ENCODE measurements around the gene PLVAP.

DNA sequence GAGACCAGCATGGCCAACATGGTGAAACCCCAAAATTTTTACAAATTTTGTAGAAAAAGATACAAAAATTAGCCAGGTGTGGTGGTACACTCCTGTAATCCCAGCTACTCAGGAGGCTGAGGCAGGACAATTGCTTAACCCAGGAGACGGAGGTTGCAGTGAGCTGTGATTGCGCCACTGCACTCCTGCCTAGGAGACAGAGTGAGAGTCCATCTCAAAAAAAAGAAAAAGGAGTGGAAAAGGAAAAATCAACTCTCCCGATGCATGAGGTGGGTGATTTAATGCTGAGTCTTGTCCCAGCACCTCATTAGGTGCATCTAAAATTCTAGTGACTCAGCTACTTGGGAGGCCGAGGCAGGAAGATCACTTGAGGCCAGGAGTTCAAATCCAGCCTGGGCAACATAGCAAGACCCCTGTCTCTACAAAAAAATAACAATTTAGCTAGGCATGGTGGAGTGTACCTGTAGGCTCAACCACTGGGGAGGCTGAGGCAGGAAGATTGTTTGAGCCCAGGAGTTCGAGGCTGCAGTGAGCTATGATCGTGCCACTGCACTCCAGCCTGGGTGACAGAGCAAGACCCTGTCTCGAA is 20.0 kb downstream of the PLVAP start:
- no peak for TF ChIP-seq POLR2A (IDR thresholded peaks at IDR 0.05; ENCODE audit: low read depth, low read length)
- TF ChIP-seq, protein P1, sequence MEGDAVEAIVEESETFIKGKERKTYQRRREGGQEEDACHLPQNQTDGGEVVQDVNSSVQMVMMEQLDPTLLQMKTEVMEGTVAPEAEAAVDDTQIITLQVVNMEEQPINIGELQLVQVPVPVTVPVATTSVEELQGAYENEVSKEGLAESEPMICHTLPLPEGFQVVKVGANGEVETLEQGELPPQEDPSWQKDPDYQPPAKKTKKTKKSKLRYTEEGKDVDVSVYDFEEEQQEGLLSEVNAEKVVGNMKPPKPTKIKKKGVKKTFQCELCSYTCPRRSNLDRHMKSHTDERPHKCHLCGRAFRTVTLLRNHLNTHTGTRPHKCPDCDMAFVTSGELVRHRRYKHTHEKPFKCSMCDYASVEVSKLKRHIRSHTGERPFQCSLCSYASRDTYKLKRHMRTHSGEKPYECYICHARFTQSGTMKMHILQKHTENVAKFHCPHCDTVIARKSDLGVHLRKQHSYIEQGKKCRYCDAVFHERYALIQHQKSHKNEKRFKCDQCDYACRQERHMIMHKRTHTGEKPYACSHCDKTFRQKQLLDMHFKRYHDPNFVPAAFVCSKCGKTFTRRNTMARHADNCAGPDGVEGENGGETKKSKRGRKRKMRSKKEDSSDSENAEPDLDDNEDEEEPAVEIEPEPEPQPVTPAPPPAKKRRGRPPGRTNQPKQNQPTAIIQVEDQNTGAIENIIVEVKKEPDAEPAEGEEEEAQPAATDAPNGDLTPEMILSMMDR (IDR thresholded peaks at IDR 0.05; ENCODE audit: extremely low read depth in 1 of 2, insufficient read depth in 1 of 2, low read depth in 1 of 2, low read length in 2 of 2) = no peak
- no peak for TF ChIP-seq MYC (IDR thresholded peaks at IDR 0.05; ENCODE audit: low read depth, low read length)
- TF ChIP-seq POLR2AphosphoS5 (IDR thresholded peaks at IDR 0.05; ENCODE audit: insufficient read depth, low read depth, low read length) = no peak
- TF ChIP-seq EZH2 (IDR thresholded peaks at IDR 0.05; ENCODE audit: borderline replicate concordance, low read depth, low read length, severe bottlenecking) = no peak
- no peak for TF ChIP-seq JUN (IDR thresholded peaks at IDR 0.05; ENCODE audit: borderline replicate concordance, insufficient read depth, insufficient read length, low read depth)

Data from endothelial cell of umbilical vein (primary cell).